B cell (primary cell): ENCODE results near the gene PPP6R3. TPM values are rescaled to one million over a fixed set of nuclear protein-coding genes. Genes with fewer than 3 reads are reported as not detected.

Experiments
- ATAC-seq: fragments of 200-7000 bp; cut with Tn5 transposase; one replicate; pipeline ENCODE4 v1.10.0; 2021; ENCODE audit warnings: low read depth, mild to moderate bottlenecking, moderate number of reproducible peaks, moderate library complexity
- CTCF ChIA-PET: fragments of 350-600 bp; sonication (Branson Sonifier 250); formaldehyde crosslinking; loops from one replicate; lab custom pipeline; 2021; ENCODE audit warnings: antibody characterized with exemption, inconsistent platforms; lab: Charles Lee
- POLR2A ChIA-PET: fragments of 350-600 bp; sonication (Branson Sonifier 250); formaldehyde crosslinking; loops from one replicate; lab custom pipeline; 2021; ENCODE audit warnings: antibody characterized with exemption; lab: Charles Lee
- DNase-seq: peaks from one replicate; pipeline ENCODE4 v3.0.0; 2013
- H2AFZ ChIP-seq: 2 replicates; pipeline ENCODE4 v1.6.1; 2012; ENCODE audit warnings: mild to moderate bottlenecking, low read depth, low read length; ENCODE audit not compliant: insufficient read depth, poor library complexity, severe bottlenecking
- H3K27ac ChIP-seq, 2 donors: 1 replicate in 1 of 2; 2 replicates in 1 of 2; pipeline ENCODE4 v1.5.1; 2012 to 2013; ENCODE audit warnings: low read length in 2 of 2, mild to moderate bottlenecking in 2 of 2, moderate library complexity in 1 of 2
- H3K27me3 ChIP-seq, 4 experiments: fragments of 200-600 bp in 1 of 4; sonication (generic) in 1 of 4; replicated peaks in 1 of 4; 1 replicate in 2 of 4; 2 replicates in 2 of 4; pipeline versions ENCODE4 v1.6.1 to v1.7.0; 2013 to 2016; ENCODE audit warnings: low read length in 3 of 4, mild to moderate bottlenecking in 2 of 4, mixed read lengths in 1 of 4, moderate library complexity in 1 of 4; ENCODE audit not compliant: insufficient read depth in 4 of 4, control insufficient read depth in 3 of 4; ENCODE audit errors: control extremely low read depth in 1 of 4
- H3K36me3 ChIP-seq, 2 experiments: replicated peaks in 1 of 2; 1 replicate in 1 of 2; 2 replicates in 1 of 2; pipeline versions ENCODE4 v1.6.1 to v1.7.1; 2013; ENCODE audit warnings: low read length in 1 of 2; ENCODE audit not compliant: insufficient read depth in 2 of 2, control insufficient read depth in 1 of 2; ENCODE audit errors: control extremely low read depth in 1 of 2, extremely low read depth in 1 of 2
- H3K4me1 ChIP-seq, 2 donors: fragments of 200-600 bp in 1 of 2; sonication (generic) in 1 of 2; 1 replicate in 1 of 2; 2 replicates in 1 of 2; pipeline versions ENCODE4 v1.5.1 to v1.6.1; 2013 to 2017; ENCODE audit warnings: low read length in 2 of 2; ENCODE audit not compliant: control insufficient read depth in 2 of 2, insufficient read depth in 2 of 2
- H3K4me2 ChIP-seq: replicated peaks from 2 replicates; pipeline ENCODE3; 2012; ENCODE audit warnings: mild to moderate bottlenecking, low read depth, low read length; ENCODE audit not compliant: poor library complexity, severe bottlenecking
- H3K4me3 ChIP-seq, 5 experiments: fragments of 200-600 bp in 1 of 5; sonication (generic) in 1 of 5; 1 replicate in 3 of 5; 2 replicates in 2 of 5; pipeline versions ENCODE4 v1.5.1 to v1.7.0; 2011 to 2016; ENCODE audit warnings: low read length in 4 of 5, mild to moderate bottlenecking in 4 of 5, low read depth in 2 of 5, control low read depth in 1 of 5, moderate library complexity in 1 of 5; ENCODE audit not compliant: insufficient read depth in 1 of 5; ENCODE audit errors: control extremely low read depth in 1 of 5, extremely low read depth in 1 of 5
- H3K79me2 ChIP-seq: fragments of 200-600 bp; sonication (generic); one replicate; pipeline ENCODE4 v1.6.0; 2016; ENCODE audit warnings: low read length; ENCODE audit not compliant: control insufficient read depth, insufficient read depth
- H3K9ac ChIP-seq: fragments of 200-600 bp; sonication (generic); 2 replicates; pipeline ENCODE4 v1.6.1; 2017; ENCODE audit warnings: mild to moderate bottlenecking, low read length, moderate library complexity
- H3K9me3 ChIP-seq, 3 donors: one replicate each; pipeline versions ENCODE4 v1.6.1 to v1.7.1; 2013; ENCODE audit warnings: low read length in 2 of 3; ENCODE audit not compliant: control insufficient read depth in 2 of 3, insufficient read depth in 1 of 3; ENCODE audit errors: control extremely low read depth in 1 of 3
- H4K20me1 ChIP-seq: 2 replicates; pipeline ENCODE4 v1.6.0; 2012; ENCODE audit warnings: mild to moderate bottlenecking, low read length; ENCODE audit not compliant: insufficient read depth, control insufficient read depth, poor library complexity, severe bottlenecking
- H3K27ac Mint-ChIP-seq: one replicate; pipeline ENCODE4 v1.8.0; 2021; ENCODE audit warnings: mixed read lengths
- H3K27me3 Mint-ChIP-seq: one replicate; pipeline ENCODE4 v1.8.0; 2021; ENCODE audit warnings: mixed read lengths
- H3K4me1 Mint-ChIP-seq: one replicate; pipeline ENCODE4 v1.8.0; 2021; ENCODE audit warnings: mixed read lengths
- H3K4me3 Mint-ChIP-seq: one replicate; pipeline ENCODE4 v1.8.0; 2021; ENCODE audit warnings: mixed read lengths
- H3K9me3 Mint-ChIP-seq: one replicate; pipeline ENCODE4 v1.8.0; 2022; ENCODE audit warnings: mixed read lengths; ENCODE audit not compliant: insufficient read depth
- EZH2 ChIP-seq: IDR thresholded peaks from 2 replicates; pipeline ENCODE4 v1.6.1; 2012; ENCODE audit warnings: borderline replicate concordance, low read depth, mild to moderate bottlenecking, moderate library complexity, low read length; ENCODE audit not compliant: insufficient read depth, poor library complexity, severe bottlenecking
- WGBS: methylation state at CpG from one replicate; pipeline ENCODE4 v1.1.5; 2013; ENCODE audit warnings: missing lambda C conversion rate; ENCODE audit not compliant: insufficient coverage; 5-methylcytosine and 5-hydroxymethylcytosine counted together
- intact Hi-C: fragments of 100-400 bp; cut with micrococcal nuclease; formaldehyde crosslinking; loops from one replicate; pipeline ENCODE4 v1.10.0; 2022
- polyA plus RNA-seq: library from polyadenylated mRNA; depleted of rRNA; stranded (reverse); fragments of >200 nt; gene quantifications from 2 replicates; pipeline ENCODE4 v1.2.3, GENCODE V29; 2012
- total RNA-seq, 2 donors: library from RNA; stranded (reverse); fragments of 120-200 nt in 1 of 2; gene quantifications; 1 replicate in 1 of 2; 2 replicates in 1 of 2; pipeline versions ENCODE4 v1.2.3 to v1.2.4, GENCODE V29; 2013 to 2022
- TF ChIP-seq, protein P1 (sequence below): fragments of 200-600 bp; IDR thresholded peaks from one replicate; pipeline ENCODE4 v1.8.0; 2022; ENCODE audit warnings: antibody characterized with exemption, mild to moderate bottlenecking

PPP6R3 gene
- total and polyA plus RNA-seq, 2 donors (not counting 1 experiment from before 2014, with no cell fraction given), result 48.5 to 159 TPM

DNA sequence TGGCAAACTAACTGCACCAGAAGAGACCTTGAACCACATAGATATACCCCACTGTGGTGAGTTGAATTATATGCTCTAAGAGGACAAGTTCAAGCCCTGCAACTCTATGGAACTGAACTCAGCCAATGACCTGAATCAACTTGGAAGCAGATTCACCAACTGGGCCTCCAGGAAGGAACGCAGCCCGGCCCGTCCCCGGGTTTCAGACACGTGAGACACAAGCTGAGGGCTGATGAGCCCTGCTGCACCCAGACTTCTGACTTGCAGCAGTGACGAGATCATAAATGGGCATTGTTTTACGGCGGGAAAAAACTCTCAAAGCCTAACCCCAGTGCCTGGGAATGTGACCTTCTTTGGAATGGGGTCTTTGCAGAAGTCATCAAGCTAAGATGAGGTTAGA lies 195.3 kb downstream of the PPP6R3 start:
- peaks cover 22% of the 10 kb centered on the region for H3K27me3 Mint-ChIP-seq
- H3K9ac ChIP-seq, result no peak overlapping the region
- ChIA-PET CTCF (no interaction called here), POLR2A (no interaction called here)
- H3K27ac ChIP-seq, result no peak overlapping the region
- H3K9me3 Mint-ChIP-seq, result no peaks in the 10 kb centered on the region
- WGBS, result 98% methylated on average over 8 of the region's 8 CpGs
- H3K9me3 ChIP-seq, result peaks cover 0 to 18% (median 0%) of the 10 kb centered on the region in 3 donors
- no peak overlapping the region for H3K4me3 ChIP-seq
- H3K36me3 ChIP-seq, result no peaks in the 10 kb centered on the region
- H3K4me1 Mint-ChIP-seq, result peaks cover 3% of the 10 kb centered on the region
- no peak overlapping the region for H2AFZ ChIP-seq
- H3K27ac Mint-ChIP-seq, result no peak overlapping the region
- H3K79me2 ChIP-seq, result no peaks in the 10 kb centered on the region
- no peaks in the 10 kb centered on the region for H4K20me1 ChIP-seq
- TF ChIP-seq EZH2, result no peak
- TF ChIP-seq, protein P1, sequence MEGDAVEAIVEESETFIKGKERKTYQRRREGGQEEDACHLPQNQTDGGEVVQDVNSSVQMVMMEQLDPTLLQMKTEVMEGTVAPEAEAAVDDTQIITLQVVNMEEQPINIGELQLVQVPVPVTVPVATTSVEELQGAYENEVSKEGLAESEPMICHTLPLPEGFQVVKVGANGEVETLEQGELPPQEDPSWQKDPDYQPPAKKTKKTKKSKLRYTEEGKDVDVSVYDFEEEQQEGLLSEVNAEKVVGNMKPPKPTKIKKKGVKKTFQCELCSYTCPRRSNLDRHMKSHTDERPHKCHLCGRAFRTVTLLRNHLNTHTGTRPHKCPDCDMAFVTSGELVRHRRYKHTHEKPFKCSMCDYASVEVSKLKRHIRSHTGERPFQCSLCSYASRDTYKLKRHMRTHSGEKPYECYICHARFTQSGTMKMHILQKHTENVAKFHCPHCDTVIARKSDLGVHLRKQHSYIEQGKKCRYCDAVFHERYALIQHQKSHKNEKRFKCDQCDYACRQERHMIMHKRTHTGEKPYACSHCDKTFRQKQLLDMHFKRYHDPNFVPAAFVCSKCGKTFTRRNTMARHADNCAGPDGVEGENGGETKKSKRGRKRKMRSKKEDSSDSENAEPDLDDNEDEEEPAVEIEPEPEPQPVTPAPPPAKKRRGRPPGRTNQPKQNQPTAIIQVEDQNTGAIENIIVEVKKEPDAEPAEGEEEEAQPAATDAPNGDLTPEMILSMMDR, result no peak
- no peak overlapping the region for H3K4me2 ChIP-seq
- no peaks in the 10 kb centered on the region for H3K4me1 ChIP-seq
- H3K27me3 ChIP-seq, result peaks cover 0 to 6% (median 0%) of the 10 kb centered on the region in 4 experiments
- no peak overlapping the region for H3K4me3 Mint-ChIP-seq
- DNase-seq (no peak), ATAC-seq (no peak)
- intact Hi-C loops, result no loop called here

DNA sequence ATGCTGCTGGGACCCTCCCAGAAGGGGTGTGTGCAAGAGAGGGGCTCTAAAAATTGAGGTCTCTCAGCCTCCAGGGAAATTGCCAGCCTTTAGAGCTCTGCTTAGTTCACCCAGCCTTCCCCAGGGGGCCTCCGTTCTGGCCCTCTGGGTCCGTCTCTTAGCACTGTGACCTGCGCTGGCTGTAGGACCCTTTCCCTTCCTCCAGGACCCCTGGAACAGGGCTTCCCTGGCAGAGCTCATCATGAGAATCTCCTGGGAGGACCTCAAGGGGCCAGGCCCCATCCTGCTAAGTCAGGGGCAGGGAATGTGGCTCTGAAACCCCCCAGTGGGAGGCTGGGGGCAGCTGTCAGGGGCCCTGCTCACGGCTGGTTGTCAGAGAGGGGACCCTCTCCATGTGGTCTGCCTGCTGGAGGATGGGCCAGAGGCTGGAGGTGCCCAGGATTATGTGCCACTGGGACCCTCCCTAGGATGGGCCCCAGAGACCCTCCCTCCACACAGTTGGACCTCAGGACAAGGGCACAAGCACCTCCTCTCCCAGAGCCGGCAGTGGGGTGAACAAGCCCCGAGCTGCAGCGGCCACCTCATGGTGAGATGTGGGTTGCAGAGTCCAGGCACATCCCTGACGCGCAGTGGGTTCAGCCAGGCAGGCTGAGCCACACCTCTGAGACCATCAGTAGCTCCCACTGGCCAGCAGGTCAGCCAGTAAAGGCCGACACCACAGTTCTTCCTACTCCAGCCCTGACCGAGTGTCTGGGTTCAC lies 196.6 kb downstream of the PPP6R3 start:
- no peak overlapping the region for H3K27ac ChIP-seq
- DNase-seq (no peak), ATAC-seq (no peak)
- Mint-ChIP-seq H3K27me3 (peaks cover 25% of the 10 kb centered on the region), H3K4me3 (no peak overlapping the region), H3K27ac (no peak overlapping the region), H3K9me3 (no peaks in the 10 kb centered on the region), H3K4me1 (peaks cover 3% of the 10 kb centered on the region)
- intact Hi-C loops, result no loop called here
- ChIA-PET POLR2A (no interaction called here), CTCF (no interaction called here)
- H2AFZ ChIP-seq, result no peak overlapping the region
- 83% methylated on average over 10 of the region's 11 CpGs for WGBS
- H3K9ac ChIP-seq, result no peak overlapping the region
- H3K4me1 ChIP-seq, result no peaks in the 10 kb centered on the region
- H3K4me3 ChIP-seq, result no peak overlapping the region
- no peak overlapping the region for H3K4me2 ChIP-seq
- H3K9me3 ChIP-seq, result peaks cover 0 to 18% (median 0%) of the 10 kb centered on the region in 3 donors
- no peaks in the 10 kb centered on the region for H3K79me2 ChIP-seq
- no peak for TF ChIP-seq EZH2
- TF ChIP-seq, protein P1, result no peak
- no peaks in the 10 kb centered on the region for H3K36me3 ChIP-seq
- no peaks in the 10 kb centered on the region for H3K27me3 ChIP-seq
- no peaks in the 10 kb centered on the region for H4K20me1 ChIP-seq
